SK-N-SH treated with all-trans-retinoic acid at 6 μM for 48 hours (cell line): ENCODE results near the gene SLC22A23.

Source experiments
- ATAC-seq: fragments of 200-7000 bp; cut with Tn5 transposase; 3 replicates; pipeline ENCODE4 v1.9.1; 2020; ENCODE audit warnings: mild to moderate bottlenecking, moderate library complexity
- ARNTL ChIP-seq: fragments of 450-650 bp; formaldehyde crosslinking; IDR thresholded peaks from 2 replicates; pipeline ENCODE4 v1.5.0; 2020; ENCODE audit warnings: low read depth, mild to moderate bottlenecking, moderate library complexity, borderline replicate concordance
- CREB5 ChIP-seq: fragments of 250-450 bp; sonication (Bioruptor Pico); IDR thresholded peaks from 2 replicates; pipeline ENCODE4 v1.5.1; 2020; ENCODE audit warnings: low read depth, mild to moderate bottlenecking, moderate library complexity
- CSRNP3 ChIP-seq: fragments of 250-450 bp; sonication (Bioruptor Pico); IDR thresholded peaks from 2 replicates; pipeline ENCODE4 v1.5.1; 2021; ENCODE audit warnings: mild to moderate bottlenecking, moderate library complexity
- GLIS3 ChIP-seq: fragments of 250-450 bp; sonication (Bioruptor Pico); IDR thresholded peaks from 2 replicates; pipeline ENCODE4 v1.5.0; 2020; ENCODE audit warnings: mild to moderate bottlenecking, moderate library complexity
- ISL1 ChIP-seq: fragments of 250-450 bp; sonication (Bioruptor Pico); IDR thresholded peaks from 2 replicates; pipeline ENCODE4 v2.1.2; 2022; ENCODE audit warnings: mild to moderate bottlenecking, moderate library complexity
- OSR1 ChIP-seq: fragments of 250-450 bp; sonication (Bioruptor Pico); IDR thresholded peaks from 2 replicates; pipeline ENCODE4 v1.8.0; 2022; ENCODE audit warnings: moderate library complexity, mild to moderate bottlenecking, inconsistent platforms
- PATZ1 ChIP-seq: fragments of 250-450 bp; sonication (Bioruptor Pico); IDR thresholded peaks from 2 replicates; pipeline ENCODE4 v1.8.0; 2020; ENCODE audit warnings: mild to moderate bottlenecking, moderate library complexity, borderline replicate concordance
- POU6F1 ChIP-seq: fragments of 250-450 bp; sonication (Bioruptor Pico); IDR thresholded peaks from 2 replicates; pipeline ENCODE4 v1.8.0; 2021; ENCODE audit warnings: low read depth, mild to moderate bottlenecking, moderate library complexity, borderline replicate concordance
- RARB ChIP-seq: fragments of 250-450 bp; sonication (Bioruptor Pico); IDR thresholded peaks from 2 replicates; pipeline ENCODE4 v1.8.0; 2021; ENCODE audit warnings: mild to moderate bottlenecking, moderate library complexity
- SNAI2 ChIP-seq: fragments of 250-450 bp; sonication (Bioruptor Pico); IDR thresholded peaks from 2 replicates; pipeline ENCODE4 v1.5.0; 2020; ENCODE audit warnings: mild to moderate bottlenecking, moderate library complexity
- TCF4 ChIP-seq: fragments of 250-450 bp; sonication (Bioruptor Pico); IDR thresholded peaks from 2 replicates; pipeline ENCODE4 v1.8.0; 2021; ENCODE audit warnings: mild to moderate bottlenecking, moderate library complexity, borderline replicate concordance
- TSHZ2 ChIP-seq: fragments of 250-450 bp; sonication (Bioruptor Pico); IDR thresholded peaks from 2 replicates; pipeline ENCODE4 v1.5.0; 2020; ENCODE audit warnings: mild to moderate bottlenecking, moderate library complexity
- ZC3H10 ChIP-seq: fragments of 250-450 bp; sonication (Bioruptor Pico); IDR thresholded peaks from 2 replicates; pipeline ENCODE4 v1.5.1; 2021; ENCODE audit warnings: mild to moderate bottlenecking, moderate library complexity
- ZFP3 ChIP-seq: fragments of 250-450 bp; sonication (Bioruptor Pico); IDR thresholded peaks from 2 replicates; pipeline ENCODE4 v1.5.0; 2020; ENCODE audit warnings: mild to moderate bottlenecking, moderate library complexity
- ZFP30 ChIP-seq: fragments of 450-650 bp; formaldehyde crosslinking; IDR thresholded peaks from 2 replicates; pipeline ENCODE4 v1.5.0; 2022; ENCODE audit warnings: mild to moderate bottlenecking, moderate library complexity
- ZNF565 ChIP-seq: fragments of 450-650 bp; formaldehyde crosslinking; conservative IDR thresholded peaks from 2 replicates; pipeline ENCODE4 v1.5.0; 2020; ENCODE audit warnings: low read depth, mild to moderate bottlenecking, moderate library complexity
- ZNF8 ChIP-seq: fragments of 450-650 bp; formaldehyde crosslinking; IDR thresholded peaks from 2 replicates; pipeline ENCODE4 v1.5.0; 2020; ENCODE audit warnings: mild to moderate bottlenecking, moderate library complexity

SLC22A23 gene

GRCh38 chr6:3281631-3282475 is 175.0 kb downstream of the SLC22A23 start:
- no peak for TF ChIP-seq PATZ1 (CRISPR knock-in tag)
- no peak for TF ChIP-seq ZFP3 (CRISPR knock-in tag)
- TF ChIP-seq SNAI2 = no peak
- no peak for TF ChIP-seq GLIS3
- no peak for TF ChIP-seq CSRNP3
- TF ChIP-seq ZNF8 (CRISPR knock-in tag) = no peak
- no peak for TF ChIP-seq POU6F1 (CRISPR knock-in tag)
- peak; percentile 73 for ATAC-seq

GRCh38 chr6:3280866-3281465 is 175.9 kb downstream of the SLC22A23 start:
- TF ChIP-seq PATZ1 (CRISPR knock-in tag) (no peak), ZNF565 (CRISPR knock-in tag) (no peak), ZC3H10 (CRISPR knock-in tag) (no peak), ZFP30 (CRISPR knock-in tag) (no peak), CREB5 (CRISPR knock-in tag) (no peak), TCF4 (CRISPR knock-in tag) (no peak), GLIS3 (no peak), CSRNP3 (no peak), OSR1 (CRISPR knock-in tag) (no peak), RARB (CRISPR knock-in tag) (no peak), TSHZ2 (CRISPR knock-in tag) (no peak), ARNTL (CRISPR knock-in tag) (no peak), ISL1 (no peak)
- ATAC-seq = no peak
